ENCODE measurements around the gene RPS10. TPM values are rescaled to one million over a fixed set of nuclear protein-coding genes. Genes with fewer than 3 reads are reported as not detected.
"Not testable (repeated sequence)": the region's sequence is repeated elsewhere in the genome, so short reads cannot be mapped to it uniquely, and the experiment has no call there.

RPS10 gene
- total RNA-seq, 1 experiment from 2014 or later = 2,695 TPM

- H3K4me1 ChIP-seq (replicated peaks) = no peaks in the 10 kb centered on the region
- H3K4me3 ChIP-seq = no peak overlapping the region
- no peaks in the 10 kb centered on the region for H3K36me3 ChIP-seq
- DNase-seq (ENCODE audit: low read depth in 1 of 2, low spot score in 2 of 2) = no peak
- no peaks in the 10 kb centered on the region for H3K27me3 ChIP-seq (replicated peaks)
- H3K9me3 ChIP-seq (replicated peaks) = no peaks in the 10 kb centered on the region
- H3K27ac ChIP-seq = no peak overlapping the region
Observed at GRCh38 chr6:34436803-34437643, 11.2 kb upstream of the RPS10 start.

- H3K4me3 ChIP-seq = no peak overlapping the region
- no peak overlapping the region for H3K27ac ChIP-seq
- no peaks in the 10 kb centered on the region for H3K36me3 ChIP-seq
- no peak for DNase-seq (ENCODE audit: low read depth in 1 of 2, low spot score in 2 of 2)
- H3K27me3 ChIP-seq (replicated peaks) = no peaks in the 10 kb centered on the region
- H3K9me3 ChIP-seq (replicated peaks) = no peaks in the 10 kb centered on the region
- H3K4me1 ChIP-seq (replicated peaks) = no peaks in the 10 kb centered on the region
Observed at GRCh38 chr6:34435916-34436315, 10.0 kb upstream of the RPS10 start.

DNA sequence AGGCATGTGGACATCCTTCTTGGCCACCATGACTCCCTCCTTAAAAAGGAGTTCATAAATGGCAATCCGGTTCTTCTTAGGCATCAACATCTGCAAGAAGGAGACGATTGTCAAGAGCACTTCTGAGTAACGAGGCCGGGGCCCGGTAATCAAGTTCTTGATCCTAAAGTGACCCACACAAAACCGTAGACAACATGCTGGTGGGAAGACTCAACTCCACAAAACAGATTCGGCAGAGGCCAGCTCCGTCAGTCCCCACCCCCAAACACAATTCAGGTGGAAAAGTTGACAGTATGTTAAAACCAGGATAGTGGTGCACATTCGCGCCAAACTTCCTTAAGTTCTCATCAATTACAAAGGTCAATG lies 754 bp downstream of the RPS10 start:
- Histone ChIP-seq H3K27ac (peak overlapping the region; percentile 60), H3K9me3 (replicated peaks) (no peaks in the 10 kb centered on the region), H3K27me3 (replicated peaks) (no peaks in the 10 kb centered on the region), H3K4me1 (replicated peaks) (peaks cover 13% of the 10 kb centered on the region), H3K36me3 (peaks cover 54% of the 10 kb centered on the region), H3K4me3 (peak overlapping the region; percentile 65)
- DNase-seq (ENCODE audit: low read depth in 1 of 2, low spot score in 2 of 2) = no peak

DNA sequence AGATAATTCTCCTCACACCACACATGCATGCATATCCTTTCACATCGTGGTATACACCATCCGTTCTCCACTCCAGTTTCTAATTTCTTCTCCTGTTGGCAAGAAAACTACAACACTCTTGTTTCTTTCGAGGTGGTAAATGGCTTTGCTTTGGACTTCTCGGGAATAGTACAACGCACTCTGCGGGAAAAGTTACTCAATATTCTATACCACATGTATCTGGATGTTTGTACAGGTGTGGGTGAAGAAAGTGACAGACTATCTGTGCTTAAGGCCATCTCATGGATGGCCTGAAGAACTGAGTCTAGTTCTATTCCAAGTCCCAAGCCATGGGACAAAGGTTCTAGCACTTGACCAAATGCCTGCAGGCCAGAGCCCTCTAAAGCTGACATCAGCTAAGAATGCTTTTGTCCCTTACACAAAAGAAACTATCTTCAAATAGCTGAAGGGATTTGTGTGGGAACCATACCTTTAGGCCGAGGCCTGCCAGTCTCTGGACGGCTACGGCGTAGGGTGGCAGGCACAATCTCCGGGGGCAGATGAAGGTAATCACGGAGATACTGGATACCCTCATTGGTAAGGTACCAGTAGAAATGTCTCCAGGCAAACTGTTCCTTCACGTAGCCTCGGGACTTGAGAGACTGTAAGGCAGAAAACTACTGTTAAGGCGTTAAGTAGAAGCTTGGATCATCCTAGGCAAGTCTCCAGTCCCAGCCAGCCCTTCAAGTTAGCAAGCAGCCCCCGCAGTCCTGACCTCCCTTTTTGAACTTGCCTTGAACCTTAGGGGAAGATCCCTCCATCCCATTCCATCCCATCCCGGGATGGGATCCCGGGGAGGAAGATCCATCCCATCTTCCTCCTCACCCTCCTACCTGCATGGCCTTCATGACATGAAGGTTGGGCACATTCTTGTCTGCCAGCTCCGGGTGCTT lies 1.4 kb downstream of the RPS10 start:
- Histone ChIP-seq H3K36me3 (peaks cover 61% of the 10 kb centered on the region), H3K27ac (peak overlapping the region; percentile 60; the same call in 1 of the 2 replicates), H3K4me3 (peak overlapping the region; percentile 65), H3K9me3 (replicated peaks) (no peaks in the 10 kb centered on the region), H3K27me3 (replicated peaks) (no peaks in the 10 kb centered on the region), H3K4me1 (replicated peaks) (peaks cover 13% of the 10 kb centered on the region)
- no peak for DNase-seq (ENCODE audit: low read depth in 1 of 2, low spot score in 2 of 2)

- no peak overlapping the region for H3K4me3 ChIP-seq
- H3K9me3 ChIP-seq (replicated peaks) = no peaks in the 10 kb centered on the region
- no peaks in the 10 kb centered on the region for H3K27me3 ChIP-seq (replicated peaks)
- no peak overlapping the region for H3K27ac ChIP-seq
- DNase-seq (ENCODE audit: low read depth in 1 of 2, low spot score in 2 of 2) = no peak
- H3K4me1 ChIP-seq (replicated peaks) = peaks cover 13% of the 10 kb centered on the region
- H3K36me3 ChIP-seq = peaks cover 73% of the 10 kb centered on the region
Observed at GRCh38 chr6:34423254-34423653, 2.6 kb downstream of the RPS10 start.

DNA sequence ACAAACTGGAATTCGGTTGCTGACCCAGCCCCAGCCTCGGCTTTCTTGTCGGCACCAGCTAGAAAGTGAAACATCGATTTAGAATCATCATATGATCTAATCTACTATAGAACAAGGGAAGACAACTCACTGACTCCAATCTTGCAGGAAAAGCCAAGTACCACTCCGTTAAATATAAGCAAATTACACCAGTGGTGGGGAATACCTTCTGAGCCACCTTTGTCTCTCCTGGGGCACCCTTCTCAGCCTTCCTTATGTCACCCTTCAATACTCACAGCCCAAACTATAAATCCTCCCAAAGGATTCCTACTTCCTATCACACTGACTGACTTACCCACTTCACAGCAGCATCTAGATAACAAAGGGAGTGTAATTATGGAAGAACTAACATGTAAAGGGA lies 7.5 kb downstream of the RPS10 start:
- peaks cover 81% of the 10 kb centered on the region for H3K36me3 ChIP-seq
- no peak overlapping the region for H3K4me3 ChIP-seq
- H3K9me3 ChIP-seq (replicated peaks) = no peaks in the 10 kb centered on the region
- DNase-seq (ENCODE audit: low read depth in 1 of 2, low spot score in 2 of 2) = no peak
- H3K4me1 ChIP-seq (replicated peaks) = 0 out of 2 replicates have a peak, but pooled peaks cover 1% of the 10 kb centered on the region
- no peak overlapping the region for H3K27ac ChIP-seq
- no peaks in the 10 kb centered on the region for H3K27me3 ChIP-seq (replicated peaks)

GRCh38 chr6:34416877-34417371 lies 8.9 kb downstream of the RPS10 start:
- Histone ChIP-seq H3K27ac (no peak overlapping the region), H3K27me3 (replicated peaks) (no peaks in the 10 kb centered on the region), H3K4me3 (no peak overlapping the region), H3K9me3 (replicated peaks) (no peaks in the 10 kb centered on the region), H3K36me3 (peaks cover 66% of the 10 kb centered on the region), H3K4me1 (replicated peaks) (peaks cover 6% of the 10 kb centered on the region; the same call in 1 of the 2 replicates)
- DNase-seq (ENCODE audit: low read depth in 1 of 2, low spot score in 2 of 2) = no peak

GRCh38 chr6:34414999-34415858 lies 10.6 kb downstream of the RPS10 start:
- Histone ChIP-seq H3K36me3 (peaks cover 51% of the 10 kb centered on the region), H3K9me3 (replicated peaks) (no peaks in the 10 kb centered on the region), H3K4me1 (replicated peaks) (peaks cover 6% of the 10 kb centered on the region; the same call in 1 of the 2 replicates), H3K27ac (no peak overlapping the region), H3K27me3 (replicated peaks) (no peaks in the 10 kb centered on the region), H3K4me3 (no peak overlapping the region)
- DNase-seq (ENCODE audit: low read depth in 1 of 2, low spot score in 2 of 2) = peak in 1 of 2 experiments; percentile 47

DNA sequence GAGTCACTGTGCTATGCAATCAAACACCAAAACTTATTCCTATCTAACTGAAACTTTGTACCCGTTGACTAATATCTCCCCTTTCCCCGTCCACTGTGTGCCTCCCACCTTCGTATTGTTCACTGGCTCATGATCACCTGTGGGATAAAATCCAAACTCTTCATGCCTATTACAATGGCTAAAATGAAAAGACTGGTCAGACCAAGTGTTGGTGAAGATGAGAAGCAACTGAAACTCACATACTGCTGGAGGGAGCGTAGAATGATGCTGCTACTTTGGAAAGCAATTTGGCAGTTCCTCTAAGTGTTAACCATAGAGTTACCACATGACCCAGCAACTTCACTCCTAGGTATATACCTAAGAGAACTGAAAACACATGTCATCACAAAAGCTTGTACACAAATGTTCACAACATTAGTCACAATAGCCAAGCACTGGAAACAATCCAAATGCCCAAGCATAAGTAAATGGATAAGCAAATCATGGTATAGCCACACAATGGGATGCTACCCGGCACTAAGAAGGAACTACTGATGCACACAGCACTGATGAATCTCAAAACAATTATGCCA lies 13.1 kb downstream of the RPS10 start:
- Histone ChIP-seq H3K9me3 (replicated peaks) (no peaks in the 10 kb centered on the region), H3K4me3 (no peak overlapping the region), H3K4me1 (replicated peaks) (peaks cover 16% of the 10 kb centered on the region), H3K36me3 (peaks cover 26% of the 10 kb centered on the region), H3K27me3 (replicated peaks) (no peaks in the 10 kb centered on the region), H3K27ac (no peak overlapping the region)
- peak; percentile 40 to 49 for DNase-seq (ENCODE audit: low read depth in 1 of 2, low spot score in 2 of 2)

DNA sequence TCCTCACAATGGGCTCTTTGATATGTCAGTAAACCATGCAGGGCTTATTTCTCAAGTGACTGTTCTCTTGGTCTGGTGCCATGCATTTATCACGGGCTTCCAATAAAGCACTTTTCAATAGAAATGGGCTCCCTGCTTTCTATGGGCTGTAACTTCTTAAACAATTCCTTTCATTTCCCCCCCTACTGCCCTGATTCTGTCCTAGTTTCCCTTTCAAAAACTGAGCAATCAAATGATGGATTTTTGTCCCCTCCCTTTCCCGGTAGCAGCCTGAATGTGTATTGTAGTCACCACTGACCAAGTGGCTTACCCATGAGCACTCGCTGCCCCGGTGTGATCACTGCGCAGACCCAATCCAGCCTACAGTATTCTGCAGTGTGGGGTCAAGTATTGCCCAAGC lies 13.9 kb downstream of the RPS10 start:
- no peaks in the 10 kb centered on the region for H3K9me3 ChIP-seq (replicated peaks)
- peaks cover 16% of the 10 kb centered on the region for H3K4me1 ChIP-seq (replicated peaks)
- H3K4me3 ChIP-seq = no peak overlapping the region

DNA sequence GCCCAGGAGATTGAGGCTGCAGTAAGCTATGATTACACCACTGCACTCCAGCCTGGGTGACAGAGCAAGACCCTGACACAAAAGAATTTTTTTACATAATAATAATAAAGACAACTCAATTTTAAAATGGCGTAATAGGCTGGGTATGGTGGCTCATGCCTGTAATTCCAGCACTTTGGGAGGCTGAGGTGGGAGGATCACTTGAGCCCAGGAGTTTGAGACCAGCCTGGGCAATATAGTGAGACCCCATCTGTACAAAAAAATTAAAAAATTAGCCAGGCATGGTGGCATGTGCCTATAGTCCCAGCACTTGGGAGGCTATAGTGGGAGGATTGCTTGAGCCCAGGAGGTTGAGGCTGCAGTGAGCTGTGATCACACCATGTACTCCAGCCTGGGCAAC lies 18.0 kb downstream of the RPS10 start:
- peaks cover 14% of the 10 kb centered on the region for H3K4me1 ChIP-seq (replicated peaks)
- not testable (repeated sequence) for DNase-seq (ENCODE audit: low read depth in 1 of 2, low spot score in 2 of 2); H3K9me3 ChIP-seq (replicated peaks); H3K27me3 ChIP-seq (replicated peaks); H3K27ac ChIP-seq; H3K36me3 ChIP-seq; H3K4me3 ChIP-seq

More for the DNA sequence above, 13.9 kb downstream of the RPS10 start:
- no peak for DNase-seq (ENCODE audit: low read depth in 1 of 2, low spot score in 2 of 2)
- H3K27me3 ChIP-seq (replicated peaks) = no peaks in the 10 kb centered on the region
- no peak overlapping the region for H3K27ac ChIP-seq
- H3K36me3 ChIP-seq = peaks cover 18% of the 10 kb centered on the region

DNA sequence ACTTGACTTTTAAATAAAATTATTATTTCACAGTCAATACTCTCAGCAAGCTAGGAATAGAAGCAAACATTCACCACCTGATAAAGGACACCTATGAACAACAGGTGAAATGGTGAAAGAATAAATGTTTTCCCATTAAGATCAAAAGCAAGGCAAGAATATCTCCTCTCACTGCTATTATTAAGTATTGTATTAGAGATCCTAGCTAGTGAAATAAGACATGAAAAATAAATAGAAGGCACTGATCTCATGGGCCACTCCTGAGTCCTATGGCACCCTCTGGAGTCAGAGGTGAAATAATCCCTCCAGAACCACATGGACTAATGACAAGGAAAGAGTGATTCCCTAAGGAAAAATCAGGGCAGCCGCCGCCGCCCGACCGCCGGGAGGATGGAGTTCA lies 29.4 kb downstream of the RPS10 start:
- no peaks in the 10 kb centered on the region; the same call in 1 of the 2 replicates for H3K4me1 ChIP-seq (replicated peaks)
- peaks cover 7% of the 10 kb centered on the region for H3K36me3 ChIP-seq
- no peak for DNase-seq (ENCODE audit: low read depth in 1 of 2, low spot score in 2 of 2)
- no peak overlapping the region for H3K27ac ChIP-seq
- H3K9me3 ChIP-seq (replicated peaks) = no peaks in the 10 kb centered on the region; the same call in 1 of the 2 replicates
- H3K4me3 ChIP-seq = no peak overlapping the region
- no peaks in the 10 kb centered on the region for H3K27me3 ChIP-seq (replicated peaks)

GRCh38 chr6:34393966-34394305 lies 31.9 kb downstream of the RPS10 start:
- Histone ChIP-seq H3K27ac (no peak overlapping the region), H3K4me3 (no peak overlapping the region), H3K36me3 (peaks cover 7% of the 10 kb centered on the region), H3K4me1 (replicated peaks) (no peaks in the 10 kb centered on the region; the same call in 1 of the 2 replicates), H3K27me3 (replicated peaks) (no peaks in the 10 kb centered on the region), H3K9me3 (replicated peaks) (no peaks in the 10 kb centered on the region; the same call in 1 of the 2 replicates)
- no peak for DNase-seq (ENCODE audit: low read depth in 1 of 2, low spot score in 2 of 2)

Data from SJSA1 (cell line).